Neural cell (in vitro differentiated cells): Measurements from ENCODE around the gene METTL24. TPM values are rescaled to one million over a fixed set of nuclear protein-coding genes. Genes with fewer than 3 reads are reported as not detected.

ENCODE experiments used
- H2AFZ ChIP-seq: fragments of 200-600, 300-800 bp; sonication (generic), shearing (Covaris generic); 2 replicates; pipeline ENCODE4 v1.6.0; 2014; ENCODE audit warnings: low read depth, mild to moderate bottlenecking, antibody characterized with exemption, low read length, moderate library complexity
- H3F3A ChIP-seq: fragments of 200-600 bp; shearing (Covaris generic); 2 replicates; pipeline ENCODE4 v1.6.1; 2016; ENCODE audit warnings: mild to moderate bottlenecking, moderate library complexity, mixed read lengths, antibody characterized with exemption, low read length; ENCODE audit not compliant: insufficient read depth, poor library complexity, severe bottlenecking
- H3K27ac ChIP-seq: fragments of 200-600, 300-800 bp; sonication (generic), shearing (Covaris generic); 2 replicates; pipeline ENCODE4 v1.5.1; 2014; ENCODE audit warnings: mild to moderate bottlenecking, low read length, moderate library complexity
- H3K27me3 ChIP-seq: fragments of 300-800, 200-600 bp; sonication (generic), shearing (Covaris generic); 2 replicates; pipeline ENCODE4 v1.6.0; 2014; ENCODE audit warnings: mild to moderate bottlenecking, low read depth, low read length, moderate library complexity; ENCODE audit not compliant: insufficient read depth
- H3K36me3 ChIP-seq: fragments of 300-800, 200-600 bp; sonication (generic), shearing (Covaris generic); 2 replicates; pipeline ENCODE4 v1.5.1; 2014; ENCODE audit warnings: mild to moderate bottlenecking, antibody characterized with exemption, low read length, moderate library complexity; ENCODE audit not compliant: insufficient read depth
- H3K4me2 ChIP-seq: fragments of 300-800, 200-600 bp; sonication (generic), shearing (Covaris generic); 2 replicates; pipeline ENCODE4 v1.6.0; 2014; ENCODE audit warnings: mild to moderate bottlenecking, low read length
- H3K4me3 ChIP-seq: fragments of 300-800, 200-600 bp; sonication (generic), shearing (Covaris generic); 2 replicates; pipeline ENCODE4 v1.5.1; 2014; ENCODE audit warnings: mild to moderate bottlenecking, low read length, moderate library complexity
- H3K79me2 ChIP-seq: fragments of 200-600 bp; shearing (Covaris generic); replicated peaks from 2 replicates; pipeline ENCODE4 v1.6.0; 2014; ENCODE audit warnings: mild to moderate bottlenecking, low read length, moderate library complexity; ENCODE audit not compliant: insufficient read depth
- H3K9ac ChIP-seq: fragments of 300-800, 200-600 bp; sonication (generic), shearing (Covaris generic); 2 replicates; pipeline ENCODE4 v1.6.1; 2016; ENCODE audit warnings: mild to moderate bottlenecking, low read length, mixed read lengths
- H3K9me2 ChIP-seq: fragments of 200-600 bp; shearing (Covaris generic); 2 replicates; pipeline ENCODE4 v1.6.1; 2016; ENCODE audit warnings: mild to moderate bottlenecking, low read length, mixed read lengths; ENCODE audit not compliant: insufficient read depth
- H3K9me3 ChIP-seq: fragments of 200-600, 300-800 bp; sonication (generic), shearing (Covaris generic); 2 replicates; pipeline ENCODE4 v1.6.1; 2016; ENCODE audit warnings: mild to moderate bottlenecking, mixed run types, low read length, moderate library complexity, mixed read lengths
- H4K20me1 ChIP-seq: fragments of 200-600 bp; shearing (Covaris generic); 2 replicates; pipeline ENCODE4 v1.6.1; 2016; ENCODE audit warnings: mild to moderate bottlenecking, mixed run types; ENCODE audit not compliant: insufficient read depth
- EP300 ChIP-seq: fragments of 450-650 bp; conservative IDR thresholded peaks from 2 replicates; pipeline ENCODE4 v1.6.1; 2014; ENCODE audit warnings: antibody characterized with exemption, mild to moderate bottlenecking, moderate library complexity; ENCODE audit not compliant: poor library complexity, severe bottlenecking
- EZH2 ChIP-seq: fragments of 200-600, 300-800 bp; shearing (Covaris generic), sonication (generic); IDR thresholded peaks from 2 replicates; pipeline ENCODE4 v1.6.1; 2014; ENCODE audit warnings: antibody characterized with exemption, low read length, borderline replicate concordance, mild to moderate bottlenecking; ENCODE audit not compliant: insufficient read depth, poor library complexity, severe bottlenecking
- MXI1 ChIP-seq: fragments of 450-650 bp; conservative IDR thresholded peaks from 2 replicates; pipeline ENCODE4 v1.6.1; 2014; ENCODE audit warnings: antibody characterized with exemption, mild to moderate bottlenecking; ENCODE audit not compliant: poor library complexity, severe bottlenecking
- POLR2AphosphoS5 ChIP-seq: IDR thresholded peaks from 2 replicates; pipeline ENCODE4 v1.6.1; 2012
- RAD21 ChIP-seq: fragments of 450-650 bp; conservative IDR thresholded peaks from 2 replicates; pipeline ENCODE4 v1.6.1; 2014; ENCODE audit warnings: antibody characterized with exemption, mild to moderate bottlenecking, moderate library complexity
- SMC3 ChIP-seq: fragments of 450-650 bp; conservative IDR thresholded peaks from 2 replicates; pipeline ENCODE4 v1.6.1; 2014; ENCODE audit warnings: antibody characterized with exemption, mild to moderate bottlenecking, moderate library complexity; ENCODE audit not compliant: poor library complexity
- TAF1 ChIP-seq: IDR thresholded peaks from 2 replicates; pipeline ENCODE4 v1.6.1; 2012; ENCODE audit warnings: low read depth
- polyA plus RNA-seq: library from polyadenylated mRNA; depleted of rRNA; stranded (reverse); fragments of >200 nt; gene quantifications from 2 replicates; pipeline ENCODE4 v1.2.3, GENCODE V29; 2014
- TF ChIP-seq, protein P1 (sequence below): fragments of 450-650 bp; IDR thresholded peaks from 2 replicates; pipeline ENCODE4 v1.5.1; 2014; ENCODE audit warnings: antibody characterized with exemption, mild to moderate bottlenecking, moderate library complexity; ENCODE audit not compliant: poor library complexity, severe bottlenecking
- TF ChIP-seq, protein P2 (sequence below): IDR thresholded peaks from 2 replicates; pipeline ENCODE4 v1.6.1; 2012; ENCODE audit warnings: borderline replicate concordance

Gene METTL24
- polyA plus RNA-seq, 1 donor from 2014 or later: not detected

- Histone ChIP-seq H3K79me2 (no peaks in the 10 kb centered on the region), H3K4me3 (no peak overlapping the region), H3K36me3 (no peaks in the 10 kb centered on the region), H3K27me3 (no peaks in the 10 kb centered on the region), H3K4me2 (no peak overlapping the region), H3K9me3 (no peaks in the 10 kb centered on the region), H3F3A (no peaks in the 10 kb centered on the region), H3K9ac (no peak overlapping the region), H2AFZ (no peak overlapping the region), H4K20me1 (no peaks in the 10 kb centered on the region), H3K9me2 (no peaks in the 10 kb centered on the region), H3K27ac (no peak overlapping the region)
- TF ChIP-seq POLR2AphosphoS5: no peak
- TF ChIP-seq SMC3: no peak
- TF ChIP-seq, protein P1, sequence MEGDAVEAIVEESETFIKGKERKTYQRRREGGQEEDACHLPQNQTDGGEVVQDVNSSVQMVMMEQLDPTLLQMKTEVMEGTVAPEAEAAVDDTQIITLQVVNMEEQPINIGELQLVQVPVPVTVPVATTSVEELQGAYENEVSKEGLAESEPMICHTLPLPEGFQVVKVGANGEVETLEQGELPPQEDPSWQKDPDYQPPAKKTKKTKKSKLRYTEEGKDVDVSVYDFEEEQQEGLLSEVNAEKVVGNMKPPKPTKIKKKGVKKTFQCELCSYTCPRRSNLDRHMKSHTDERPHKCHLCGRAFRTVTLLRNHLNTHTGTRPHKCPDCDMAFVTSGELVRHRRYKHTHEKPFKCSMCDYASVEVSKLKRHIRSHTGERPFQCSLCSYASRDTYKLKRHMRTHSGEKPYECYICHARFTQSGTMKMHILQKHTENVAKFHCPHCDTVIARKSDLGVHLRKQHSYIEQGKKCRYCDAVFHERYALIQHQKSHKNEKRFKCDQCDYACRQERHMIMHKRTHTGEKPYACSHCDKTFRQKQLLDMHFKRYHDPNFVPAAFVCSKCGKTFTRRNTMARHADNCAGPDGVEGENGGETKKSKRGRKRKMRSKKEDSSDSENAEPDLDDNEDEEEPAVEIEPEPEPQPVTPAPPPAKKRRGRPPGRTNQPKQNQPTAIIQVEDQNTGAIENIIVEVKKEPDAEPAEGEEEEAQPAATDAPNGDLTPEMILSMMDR: no peak
- no peak for TF ChIP-seq TAF1
- TF ChIP-seq, protein P2, sequence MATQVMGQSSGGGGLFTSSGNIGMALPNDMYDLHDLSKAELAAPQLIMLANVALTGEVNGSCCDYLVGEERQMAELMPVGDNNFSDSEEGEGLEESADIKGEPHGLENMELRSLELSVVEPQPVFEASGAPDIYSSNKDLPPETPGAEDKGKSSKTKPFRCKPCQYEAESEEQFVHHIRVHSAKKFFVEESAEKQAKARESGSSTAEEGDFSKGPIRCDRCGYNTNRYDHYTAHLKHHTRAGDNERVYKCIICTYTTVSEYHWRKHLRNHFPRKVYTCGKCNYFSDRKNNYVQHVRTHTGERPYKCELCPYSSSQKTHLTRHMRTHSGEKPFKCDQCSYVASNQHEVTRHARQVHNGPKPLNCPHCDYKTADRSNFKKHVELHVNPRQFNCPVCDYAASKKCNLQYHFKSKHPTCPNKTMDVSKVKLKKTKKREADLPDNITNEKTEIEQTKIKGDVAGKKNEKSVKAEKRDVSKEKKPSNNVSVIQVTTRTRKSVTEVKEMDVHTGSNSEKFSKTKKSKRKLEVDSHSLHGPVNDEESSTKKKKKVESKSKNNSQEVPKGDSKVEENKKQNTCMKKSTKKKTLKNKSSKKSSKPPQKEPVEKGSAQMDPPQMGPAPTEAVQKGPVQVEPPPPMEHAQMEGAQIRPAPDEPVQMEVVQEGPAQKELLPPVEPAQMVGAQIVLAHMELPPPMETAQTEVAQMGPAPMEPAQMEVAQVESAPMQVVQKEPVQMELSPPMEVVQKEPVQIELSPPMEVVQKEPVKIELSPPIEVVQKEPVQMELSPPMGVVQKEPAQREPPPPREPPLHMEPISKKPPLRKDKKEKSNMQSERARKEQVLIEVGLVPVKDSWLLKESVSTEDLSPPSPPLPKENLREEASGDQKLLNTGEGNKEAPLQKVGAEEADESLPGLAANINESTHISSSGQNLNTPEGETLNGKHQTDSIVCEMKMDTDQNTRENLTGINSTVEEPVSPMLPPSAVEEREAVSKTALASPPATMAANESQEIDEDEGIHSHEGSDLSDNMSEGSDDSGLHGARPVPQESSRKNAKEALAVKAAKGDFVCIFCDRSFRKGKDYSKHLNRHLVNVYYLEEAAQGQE: no peak
- no peak for TF ChIP-seq RAD21
- no peak for TF ChIP-seq EP300
These were observed 27.3 kb upstream of the METTL24 start for GRCh38 chr6:110385458-110385863.

- Histone ChIP-seq H2AFZ (no peak overlapping the region), H3K9me2 (no peaks in the 10 kb centered on the region), H3K9me3 (no peaks in the 10 kb centered on the region), H3K36me3 (no peaks in the 10 kb centered on the region), H3K4me3 (no peak overlapping the region), H3K9ac (no peak overlapping the region), H4K20me1 (no peaks in the 10 kb centered on the region), H3K27me3 (no peaks in the 10 kb centered on the region), H3K27ac (no peak overlapping the region), H3F3A (no peaks in the 10 kb centered on the region), H3K4me2 (no peak overlapping the region), H3K79me2 (no peaks in the 10 kb centered on the region)
- TF ChIP-seq, protein P1: no peak
- TF ChIP-seq RAD21 (no peak), EP300 (no peak), SMC3 (no peak), EZH2 (no peak), TAF1 (no peak), POLR2AphosphoS5 (no peak), MXI1 (no peak)
- TF ChIP-seq, protein P2: no peak
These were observed 20.4 kb upstream of the METTL24 start for GRCh38 chr6:110378552-110378951.
